WTC11 (cell line): Measurements from ENCODE around the gene IRF1. TPM values are rescaled to one million over a fixed set of nuclear protein-coding genes. Genes with fewer than 3 reads are reported as not detected.
A peak's percentile ranks its signal among the peaks of the same experiment; 100 is the strongest.

ENCODE experiments used
- MLX ChIP-seq: sonication (generic); formaldehyde crosslinking; IDR thresholded peaks from 2 replicates; pipeline ENCODE4 v1.8.1; 2023; ENCODE audit warnings: mild to moderate bottlenecking, missing genetic modification reagents, moderate library complexity
- NFE2L1 ChIP-seq: sonication (generic); formaldehyde crosslinking; IDR thresholded peaks from 2 replicates; pipeline ENCODE4 v1.8.1; 2023; ENCODE audit warnings: missing genetic modification reagents
- NR2C2 ChIP-seq: sonication (generic); formaldehyde crosslinking; IDR thresholded peaks from 2 replicates; pipeline ENCODE4 v1.8.0; 2022; ENCODE audit warnings: mild to moderate bottlenecking, missing genetic modification reagents
- SP1 ChIP-seq: sonication (generic); formaldehyde crosslinking; conservative IDR thresholded peaks from 2 replicates; pipeline ENCODE4 v1.8.1; 2022; ENCODE audit warnings: missing genetic modification reagents
- STAT6 ChIP-seq: sonication (generic); formaldehyde crosslinking; conservative IDR thresholded peaks from 2 replicates; pipeline ENCODE4 v1.8.1; 2023; ENCODE audit warnings: mild to moderate bottlenecking, low read depth, missing genetic modification reagents, moderate library complexity
- ZNF512 ChIP-seq: sonication (generic); formaldehyde crosslinking; IDR thresholded peaks from 2 replicates; pipeline ENCODE4 v1.8.1; 2022; ENCODE audit warnings: missing genetic modification reagents, borderline replicate concordance
- total RNA-seq: library from RNA; stranded (reverse); gene quantifications from 3 replicates; pipeline ENCODE4 v1.2.3, GENCODE V29; 2021
- TF ChIP-seq, protein P1 (sequence below): sonication (generic); formaldehyde crosslinking; IDR thresholded peaks from 2 replicates; pipeline ENCODE4 v1.8.0; 2023; ENCODE audit warnings: mild to moderate bottlenecking, missing genetic modification reagents
- TF ChIP-seq, protein P2 (sequence below): sonication (generic); formaldehyde crosslinking; IDR thresholded peaks from 2 replicates; pipeline ENCODE4 v1.8.0; 2022; ENCODE audit warnings: missing genetic modification reagents
- TF ChIP-seq, protein P3 (sequence below): sonication (generic); formaldehyde crosslinking; IDR thresholded peaks from 2 replicates; pipeline ENCODE4 v1.8.1; 2022; ENCODE audit warnings: mild to moderate bottlenecking, moderate library complexity, missing genetic modification reagents
- TF ChIP-seq, protein P4 (sequence below): fragments of 250-450 bp; sonication (Bioruptor Pico); IDR thresholded peaks from 2 replicates; pipeline ENCODE4 v1.8.0; 2021; ENCODE audit warnings: mild to moderate bottlenecking

IRF1 gene
- total RNA-seq, 1 experiment from 2014 or later = 8.8 TPM

DNA sequence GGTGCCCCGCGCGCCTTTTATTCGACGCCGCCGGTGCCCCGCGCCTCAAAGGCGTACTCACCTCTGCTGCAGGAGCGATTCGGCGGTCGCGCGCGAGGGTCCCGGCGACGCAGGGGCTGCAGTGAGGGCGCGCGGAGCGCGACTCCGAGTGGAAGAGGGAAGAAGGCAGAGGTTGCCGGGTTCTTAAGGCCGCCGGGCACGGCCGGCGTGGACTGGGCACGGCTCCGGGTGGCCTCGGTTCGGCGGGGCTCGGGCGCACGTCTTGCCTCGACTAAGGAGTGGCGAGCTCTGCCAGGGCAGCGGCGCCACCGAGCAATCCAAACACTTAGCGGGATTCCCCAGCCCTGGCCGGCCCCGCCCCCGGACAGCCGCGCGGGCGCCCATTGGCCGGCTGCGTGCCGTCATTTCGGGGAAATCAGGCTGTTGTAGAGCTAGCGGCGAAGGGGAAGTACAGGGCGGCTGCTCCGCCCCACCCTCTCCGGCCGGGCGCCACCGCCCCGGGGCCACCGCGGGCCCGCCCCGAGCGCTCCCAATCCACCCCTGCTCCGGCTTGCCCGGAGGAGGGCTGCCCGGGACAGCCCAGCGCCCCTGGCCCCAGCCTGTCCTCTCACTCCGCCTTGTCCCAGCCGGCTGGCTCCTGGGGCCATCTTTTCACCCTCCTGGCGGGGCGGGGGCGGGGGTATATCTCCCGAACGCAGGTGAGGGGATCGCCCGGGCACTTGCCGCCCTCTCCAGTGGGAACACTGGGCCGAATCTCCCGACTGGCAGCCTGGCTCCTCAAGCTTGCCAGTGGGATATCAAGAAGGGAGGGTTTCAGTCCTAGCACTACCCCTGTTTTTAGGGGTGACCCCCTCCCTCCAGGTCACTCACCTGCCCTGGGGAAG, at the start of gene IRF1 (continued):
- TF ChIP-seq, protein P1, sequence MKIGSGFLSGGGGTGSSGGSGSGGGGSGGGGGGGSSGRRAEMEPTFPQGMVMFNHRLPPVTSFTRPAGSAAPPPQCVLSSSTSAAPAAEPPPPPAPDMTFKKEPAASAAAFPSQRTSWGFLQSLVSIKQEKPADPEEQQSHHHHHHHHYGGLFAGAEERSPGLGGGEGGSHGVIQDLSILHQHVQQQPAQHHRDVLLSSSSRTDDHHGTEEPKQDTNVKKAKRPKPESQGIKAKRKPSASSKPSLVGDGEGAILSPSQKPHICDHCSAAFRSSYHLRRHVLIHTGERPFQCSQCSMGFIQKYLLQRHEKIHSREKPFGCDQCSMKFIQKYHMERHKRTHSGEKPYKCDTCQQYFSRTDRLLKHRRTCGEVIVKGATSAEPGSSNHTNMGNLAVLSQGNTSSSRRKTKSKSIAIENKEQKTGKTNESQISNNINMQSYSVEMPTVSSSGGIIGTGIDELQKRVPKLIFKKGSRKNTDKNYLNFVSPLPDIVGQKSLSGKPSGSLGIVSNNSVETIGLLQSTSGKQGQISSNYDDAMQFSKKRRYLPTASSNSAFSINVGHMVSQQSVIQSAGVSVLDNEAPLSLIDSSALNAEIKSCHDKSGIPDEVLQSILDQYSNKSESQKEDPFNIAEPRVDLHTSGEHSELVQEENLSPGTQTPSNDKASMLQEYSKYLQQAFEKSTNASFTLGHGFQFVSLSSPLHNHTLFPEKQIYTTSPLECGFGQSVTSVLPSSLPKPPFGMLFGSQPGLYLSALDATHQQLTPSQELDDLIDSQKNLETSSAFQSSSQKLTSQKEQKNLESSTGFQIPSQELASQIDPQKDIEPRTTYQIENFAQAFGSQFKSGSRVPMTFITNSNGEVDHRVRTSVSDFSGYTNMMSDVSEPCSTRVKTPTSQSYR (CRISPR knock-in tag) = peak; percentile 71; the same call in 1 of the 2 replicates
- TF ChIP-seq, protein P2, sequence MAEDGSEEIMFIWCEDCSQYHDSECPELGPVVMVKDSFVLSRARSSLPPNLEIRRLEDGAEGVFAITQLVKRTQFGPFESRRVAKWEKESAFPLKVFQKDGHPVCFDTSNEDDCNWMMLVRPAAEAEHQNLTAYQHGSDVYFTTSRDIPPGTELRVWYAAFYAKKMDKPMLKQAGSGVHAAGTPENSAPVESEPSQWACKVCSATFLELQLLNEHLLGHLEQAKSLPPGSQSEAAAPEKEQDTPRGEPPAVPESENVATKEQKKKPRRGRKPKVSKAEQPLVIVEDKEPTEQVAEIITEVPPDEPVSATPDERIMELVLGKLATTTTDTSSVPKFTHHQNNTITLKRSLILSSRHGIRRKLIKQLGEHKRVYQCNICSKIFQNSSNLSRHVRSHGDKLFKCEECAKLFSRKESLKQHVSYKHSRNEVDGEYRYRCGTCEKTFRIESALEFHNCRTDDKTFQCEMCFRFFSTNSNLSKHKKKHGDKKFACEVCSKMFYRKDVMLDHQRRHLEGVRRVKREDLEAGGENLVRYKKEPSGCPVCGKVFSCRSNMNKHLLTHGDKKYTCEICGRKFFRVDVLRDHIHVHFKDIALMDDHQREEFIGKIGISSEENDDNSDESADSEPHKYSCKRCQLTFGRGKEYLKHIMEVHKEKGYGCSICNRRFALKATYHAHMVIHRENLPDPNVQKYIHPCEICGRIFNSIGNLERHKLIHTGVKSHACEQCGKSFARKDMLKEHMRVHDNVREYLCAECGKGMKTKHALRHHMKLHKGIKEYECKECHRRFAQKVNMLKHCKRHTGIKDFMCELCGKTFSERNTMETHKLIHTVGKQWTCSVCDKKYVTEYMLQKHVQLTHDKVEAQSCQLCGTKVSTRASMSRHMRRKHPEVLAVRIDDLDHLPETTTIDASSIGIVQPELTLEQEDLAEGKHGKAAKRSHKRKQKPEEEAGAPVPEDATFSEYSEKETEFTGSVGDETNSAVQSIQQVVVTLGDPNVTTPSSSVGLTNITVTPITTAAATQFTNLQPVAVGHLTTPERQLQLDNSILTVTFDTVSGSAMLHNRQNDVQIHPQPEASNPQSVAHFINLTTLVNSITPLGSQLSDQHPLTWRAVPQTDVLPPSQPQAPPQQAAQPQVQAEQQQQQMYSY (CRISPR knock-in tag) = no peak
- TF ChIP-seq NR2C2 (no peak), ZNF512 (CRISPR knock-in tag) (no peak), SP1 (peak; percentile 70; the same call in 1 of the 2 replicates), NFE2L1 (no peak), MLX (CRISPR knock-in tag) (no peak), STAT6 (CRISPR knock-in tag) (no peak)
- TF ChIP-seq, protein P3, sequence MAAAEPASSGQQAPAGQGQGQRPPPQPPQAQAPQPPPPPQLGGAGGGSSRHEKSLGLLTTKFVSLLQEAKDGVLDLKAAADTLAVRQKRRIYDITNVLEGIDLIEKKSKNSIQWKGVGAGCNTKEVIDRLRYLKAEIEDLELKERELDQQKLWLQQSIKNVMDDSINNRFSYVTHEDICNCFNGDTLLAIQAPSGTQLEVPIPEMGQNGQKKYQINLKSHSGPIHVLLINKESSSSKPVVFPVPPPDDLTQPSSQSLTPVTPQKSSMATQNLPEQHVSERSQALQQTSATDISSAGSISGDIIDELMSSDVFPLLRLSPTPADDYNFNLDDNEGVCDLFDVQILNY (CRISPR knock-in tag) = no peak
- TF ChIP-seq, protein P4, sequence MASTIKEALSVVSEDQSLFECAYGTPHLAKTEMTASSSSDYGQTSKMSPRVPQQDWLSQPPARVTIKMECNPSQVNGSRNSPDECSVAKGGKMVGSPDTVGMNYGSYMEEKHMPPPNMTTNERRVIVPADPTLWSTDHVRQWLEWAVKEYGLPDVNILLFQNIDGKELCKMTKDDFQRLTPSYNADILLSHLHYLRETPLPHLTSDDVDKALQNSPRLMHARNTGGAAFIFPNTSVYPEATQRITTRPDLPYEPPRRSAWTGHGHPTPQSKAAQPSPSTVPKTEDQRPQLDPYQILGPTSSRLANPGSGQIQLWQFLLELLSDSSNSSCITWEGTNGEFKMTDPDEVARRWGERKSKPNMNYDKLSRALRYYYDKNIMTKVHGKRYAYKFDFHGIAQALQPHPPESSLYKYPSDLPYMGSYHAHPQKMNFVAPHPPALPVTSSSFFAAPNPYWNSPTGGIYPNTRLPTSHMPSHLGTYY (CRISPR knock-in tag) = no peak
